ENCODE measurements around the gene ASB2.

GRCh38 chr14:93986955-93987354 lies 10.6 kb upstream of the ASB2 start:
- TF ChIP-seq CTCF (IDR thresholded peaks at IDR 0.05) = no peak
- no peak for TF ChIP-seq POLR2A (IDR thresholded peaks at IDR 0.05)
- TF ChIP-seq POLR2AphosphoS5 (IDR thresholded peaks at IDR 0.05) = no peak

Measured in prostate gland (tissue), 2 donors.